Nephron (organoid): ENCODE measurements around the gene FAM83F.

Experiments used
- H3K27ac Mint-ChIP-seq, 3 experiments: 2 replicates each; pipeline ENCODE4 v1.8.0; 2020; ENCODE audit warnings: mixed read lengths in 3 of 3, mild to moderate bottlenecking in 2 of 3, moderate library complexity in 1 of 3
- H3K27me3 Mint-ChIP-seq: 2 replicates; pipeline ENCODE4 v1.8.0; 2021; ENCODE audit warnings: low read depth, mild to moderate bottlenecking, moderate library complexity, mixed read lengths
- H3K36me3 Mint-ChIP-seq: 2 replicates; pipeline ENCODE4 v1.8.0; 2020; ENCODE audit warnings: low read depth, mixed read lengths
- H3K4me1 Mint-ChIP-seq: 2 replicates; pipeline ENCODE4 v1.8.0; 2020; ENCODE audit warnings: mixed read lengths
- H3K4me3 Mint-ChIP-seq, 3 experiments: 2 replicates each; pipeline ENCODE4 v1.8.0; 2020; ENCODE audit warnings: mild to moderate bottlenecking in 3 of 3, mixed read lengths in 3 of 3, moderate library complexity in 2 of 3
- H3K9me3 Mint-ChIP-seq: 2 replicates; pipeline ENCODE4 v1.8.0; 2020; ENCODE audit warnings: mixed read lengths
- TF ChIP-seq, protein P1 (sequence below), 3 experiments: fragments of 200-600 bp; sonication (generic); IDR thresholded peaks; one replicate each; pipeline ENCODE4 v1.5.0; 2021; ENCODE audit warnings: antibody characterized with exemption in 3 of 3; ENCODE audit not compliant: unreplicated experiment in 3 of 3

The FAM83F gene

DNA sequence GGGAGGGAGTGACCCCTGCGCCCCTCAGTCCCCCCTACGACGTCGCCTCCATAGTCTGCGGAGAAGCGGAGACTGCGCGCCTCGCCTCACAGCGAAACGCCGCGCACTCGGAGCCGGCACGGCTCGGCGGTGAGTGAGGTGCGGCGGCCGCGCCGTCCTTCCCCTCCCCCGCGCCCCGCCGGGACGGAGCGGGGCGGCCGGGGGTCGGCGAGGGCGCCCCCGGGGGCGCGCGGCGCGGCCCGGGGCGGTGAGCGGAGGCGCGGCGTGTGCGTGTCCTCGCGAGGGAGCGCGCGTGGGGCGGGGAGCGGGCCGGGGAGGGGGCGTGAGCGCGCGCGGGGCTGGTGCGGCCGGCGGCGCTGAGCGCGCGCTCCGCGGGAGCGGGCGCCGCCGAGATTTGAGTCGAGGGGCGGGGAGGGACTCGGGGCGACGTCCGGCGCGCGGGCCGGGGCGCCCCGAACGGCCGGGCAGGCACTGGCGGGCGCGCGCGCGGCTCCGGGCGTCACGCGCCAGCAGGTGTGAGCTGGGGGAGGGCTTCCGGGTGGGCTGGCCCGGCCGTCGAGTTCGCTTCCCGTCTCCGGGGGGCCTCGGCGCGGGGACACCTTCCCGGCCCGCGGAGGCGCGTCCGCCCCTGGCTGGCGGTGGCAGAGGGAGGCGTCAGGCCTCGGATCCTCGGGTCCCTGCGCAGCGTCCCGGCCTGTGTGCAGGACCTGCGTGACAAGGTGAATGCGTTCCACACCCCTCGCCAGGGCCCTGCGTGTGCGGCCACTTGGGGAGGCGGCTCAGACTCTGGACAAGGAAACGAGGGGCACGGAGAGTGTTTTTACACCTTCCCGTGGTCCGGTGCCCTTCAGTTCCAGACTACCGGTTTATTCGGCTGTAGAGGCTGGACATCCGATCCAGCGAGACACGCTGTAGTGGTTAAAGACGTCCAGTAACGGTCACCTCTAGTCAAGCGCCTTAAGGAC lies 50.4 kb downstream of the FAM83F start:
- no peaks in the 10 kb centered on the region for H3K9me3 Mint-ChIP-seq
- H3K27ac Mint-ChIP-seq = peak overlapping the region; percentile 95 to 99 (median 98)
- peaks cover 7% of the 10 kb centered on the region for H3K27me3 Mint-ChIP-seq
- H3K36me3 Mint-ChIP-seq = no peaks in the 10 kb centered on the region
- peaks cover 42% of the 10 kb centered on the region for H3K4me1 Mint-ChIP-seq
- peak overlapping the region; percentile 91 to 97 (median 92) for H3K4me3 Mint-ChIP-seq
- TF ChIP-seq, protein P1, sequence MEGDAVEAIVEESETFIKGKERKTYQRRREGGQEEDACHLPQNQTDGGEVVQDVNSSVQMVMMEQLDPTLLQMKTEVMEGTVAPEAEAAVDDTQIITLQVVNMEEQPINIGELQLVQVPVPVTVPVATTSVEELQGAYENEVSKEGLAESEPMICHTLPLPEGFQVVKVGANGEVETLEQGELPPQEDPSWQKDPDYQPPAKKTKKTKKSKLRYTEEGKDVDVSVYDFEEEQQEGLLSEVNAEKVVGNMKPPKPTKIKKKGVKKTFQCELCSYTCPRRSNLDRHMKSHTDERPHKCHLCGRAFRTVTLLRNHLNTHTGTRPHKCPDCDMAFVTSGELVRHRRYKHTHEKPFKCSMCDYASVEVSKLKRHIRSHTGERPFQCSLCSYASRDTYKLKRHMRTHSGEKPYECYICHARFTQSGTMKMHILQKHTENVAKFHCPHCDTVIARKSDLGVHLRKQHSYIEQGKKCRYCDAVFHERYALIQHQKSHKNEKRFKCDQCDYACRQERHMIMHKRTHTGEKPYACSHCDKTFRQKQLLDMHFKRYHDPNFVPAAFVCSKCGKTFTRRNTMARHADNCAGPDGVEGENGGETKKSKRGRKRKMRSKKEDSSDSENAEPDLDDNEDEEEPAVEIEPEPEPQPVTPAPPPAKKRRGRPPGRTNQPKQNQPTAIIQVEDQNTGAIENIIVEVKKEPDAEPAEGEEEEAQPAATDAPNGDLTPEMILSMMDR (IDR thresholded peaks at IDR 0.05; ENCODE audit: unreplicated experiment in 3 of 3) = no peak

DNA sequence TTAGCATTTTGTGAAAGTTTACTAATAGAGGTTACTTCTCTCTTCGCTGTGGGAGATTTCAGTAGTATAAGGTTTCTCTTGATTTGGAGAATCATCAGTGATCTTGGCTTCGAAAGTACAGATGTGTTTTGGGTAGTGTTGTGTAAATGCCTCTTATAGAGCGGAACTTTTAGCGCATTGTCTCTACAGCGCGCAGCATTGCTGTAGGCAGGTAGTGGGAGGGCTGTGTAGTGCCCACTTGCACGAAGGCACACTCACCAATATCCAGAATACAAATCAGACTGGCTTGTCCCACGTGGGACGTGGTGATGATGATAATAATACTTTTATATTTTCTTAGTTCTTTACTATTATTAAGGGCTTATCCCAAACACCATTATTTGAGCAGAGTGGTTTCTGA lies 51.4 kb downstream of the FAM83F start:
- Mint-ChIP-seq H3K27ac (peak overlapping the region; percentile 21 to 30 (median 27)), H3K36me3 (no peaks in the 10 kb centered on the region), H3K27me3 (peaks cover 7% of the 10 kb centered on the region), H3K9me3 (no peaks in the 10 kb centered on the region), H3K4me1 (peaks cover 32% of the 10 kb centered on the region), H3K4me3 (peak overlapping the region; percentile 74 to 85 (median 82))
- TF ChIP-seq, protein P1 (IDR thresholded peaks at IDR 0.05; ENCODE audit: unreplicated experiment in 3 of 3) = no peak

DNA sequence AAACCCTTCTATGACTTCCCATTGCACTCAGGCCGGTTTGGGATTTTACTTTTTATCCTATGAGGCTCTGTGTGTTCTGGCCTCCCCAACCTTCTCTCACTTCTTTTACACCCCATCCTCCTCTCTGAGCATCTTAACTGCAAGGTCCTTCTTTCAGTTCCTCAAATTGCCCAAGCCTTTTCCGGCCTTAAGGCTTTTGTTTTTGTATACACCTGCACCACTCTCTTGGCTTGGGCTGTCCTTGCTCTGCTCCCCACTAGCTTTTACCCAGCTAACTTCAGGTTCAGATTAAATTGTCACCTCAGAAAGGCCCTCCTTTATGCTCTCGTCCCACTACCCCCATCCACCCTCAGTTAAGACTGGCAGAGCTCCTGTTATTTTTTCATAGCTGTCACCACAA lies 55.5 kb downstream of the FAM83F start:
- H3K4me1 Mint-ChIP-seq = peaks cover 12% of the 10 kb centered on the region

DNA sequence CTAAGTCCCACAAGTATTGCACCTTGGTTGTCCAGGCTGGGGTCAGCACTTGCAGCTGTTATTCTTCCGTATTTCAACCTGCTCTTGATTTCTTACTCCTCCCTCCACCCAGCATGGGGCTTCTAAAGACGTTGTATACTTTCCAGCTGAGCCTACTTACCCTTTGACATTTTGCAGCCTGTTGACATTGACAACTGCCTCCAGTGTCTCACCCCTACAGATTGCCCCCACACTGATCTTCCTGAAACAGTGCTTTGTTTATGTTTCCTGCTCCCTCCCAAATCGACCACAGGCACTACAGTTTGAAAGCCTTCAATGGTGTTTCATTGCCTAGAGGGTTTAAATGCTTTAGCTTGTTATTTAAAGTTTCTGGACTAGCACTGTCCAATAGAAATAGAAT lies 56.6 kb downstream of the FAM83F start:
- Mint-ChIP-seq H3K27me3 (peaks cover 7% of the 10 kb centered on the region), H3K4me1 (peaks cover 5% of the 10 kb centered on the region), H3K9me3 (no peaks in the 10 kb centered on the region), H3K4me3 (peak overlapping the region in 1 of 3 experiments; percentile 2), H3K27ac (peak overlapping the region in 1 of 3 experiments; percentile 0), H3K36me3 (no peaks in the 10 kb centered on the region)
- TF ChIP-seq, protein P1 (IDR thresholded peaks at IDR 0.05; ENCODE audit: unreplicated experiment in 3 of 3) = no peak

More for the DNA sequence above, 55.5 kb downstream of the FAM83F start:
- H3K9me3 Mint-ChIP-seq = no peaks in the 10 kb centered on the region
- TF ChIP-seq, protein P1 (IDR thresholded peaks at IDR 0.05; ENCODE audit: unreplicated experiment in 3 of 3) = no peak
- no peak overlapping the region for H3K4me3 Mint-ChIP-seq
- peaks cover 7% of the 10 kb centered on the region for H3K27me3 Mint-ChIP-seq
- no peak overlapping the region for H3K27ac Mint-ChIP-seq
- no peaks in the 10 kb centered on the region for H3K36me3 Mint-ChIP-seq

DNA sequence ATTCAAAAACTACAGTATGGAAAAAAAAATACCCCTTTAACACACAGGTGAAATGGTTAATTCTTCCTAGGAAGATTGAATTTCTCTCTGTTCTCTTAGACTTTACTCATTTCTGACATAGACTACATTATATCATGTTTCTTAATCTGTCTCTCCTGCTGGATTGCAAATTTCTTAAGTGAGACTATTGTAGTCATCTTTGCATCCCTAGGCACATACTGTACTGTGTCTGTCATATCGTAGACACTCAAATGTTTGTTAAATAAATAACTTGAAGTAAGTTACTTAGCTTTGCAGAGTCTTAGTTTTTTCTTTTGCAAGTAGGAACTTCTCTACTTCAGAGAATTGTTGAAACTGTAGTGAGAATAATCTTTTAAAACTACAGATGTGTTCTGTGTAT lies 58.7 kb downstream of the FAM83F start:
- TF ChIP-seq, protein P1 (IDR thresholded peaks at IDR 0.05; ENCODE audit: unreplicated experiment in 3 of 3) = no peak
- Mint-ChIP-seq H3K36me3 (no peaks in the 10 kb centered on the region), H3K4me3 (no peak overlapping the region), H3K27me3 (peaks cover 3% of the 10 kb centered on the region), H3K27ac (no peak overlapping the region), H3K9me3 (no peaks in the 10 kb centered on the region), H3K4me1 (peaks cover 5% of the 10 kb centered on the region)
